Astrocyte of the cerebellum (primary cell): ENCODE results near the gene PFKFB4.
A peak's percentile ranks its signal among the peaks of the same experiment; 100 is the strongest.

ENCODE experiments used
- DNase-seq: peaks from one replicate; pipeline ENCODE4 v3.0.0-alpha.2; 2011; ENCODE audit warnings: low read depth
- H3K4me3 ChIP-seq: 2 replicates; pipeline ENCODE4 v1.5.1; 2011; ENCODE audit warnings: mild to moderate bottlenecking, low read depth, low read length, moderate library complexity
- in situ Hi-C: cut with HindIII; loops from 2 replicates; pipeline ENCODE4 v1.10.0; 2017; ENCODE audit warnings: low sequenced_read_pairs
- TF ChIP-seq, protein P1 (sequence below): IDR thresholded peaks from 2 replicates; pipeline ENCODE4 v1.5.1; 2012; ENCODE audit warnings: low read length, low read depth, moderate library complexity, mild to moderate bottlenecking; ENCODE audit errors: missing control alignments

PFKFB4 gene

GRCh38 chr3:48556796-48557626 lies at the start of gene PFKFB4:
PFKFB4 (minus strand) TSS chr3:48556803; CDS start chr3:48556777, 26 bp downstream.
- TF ChIP-seq, protein P1, sequence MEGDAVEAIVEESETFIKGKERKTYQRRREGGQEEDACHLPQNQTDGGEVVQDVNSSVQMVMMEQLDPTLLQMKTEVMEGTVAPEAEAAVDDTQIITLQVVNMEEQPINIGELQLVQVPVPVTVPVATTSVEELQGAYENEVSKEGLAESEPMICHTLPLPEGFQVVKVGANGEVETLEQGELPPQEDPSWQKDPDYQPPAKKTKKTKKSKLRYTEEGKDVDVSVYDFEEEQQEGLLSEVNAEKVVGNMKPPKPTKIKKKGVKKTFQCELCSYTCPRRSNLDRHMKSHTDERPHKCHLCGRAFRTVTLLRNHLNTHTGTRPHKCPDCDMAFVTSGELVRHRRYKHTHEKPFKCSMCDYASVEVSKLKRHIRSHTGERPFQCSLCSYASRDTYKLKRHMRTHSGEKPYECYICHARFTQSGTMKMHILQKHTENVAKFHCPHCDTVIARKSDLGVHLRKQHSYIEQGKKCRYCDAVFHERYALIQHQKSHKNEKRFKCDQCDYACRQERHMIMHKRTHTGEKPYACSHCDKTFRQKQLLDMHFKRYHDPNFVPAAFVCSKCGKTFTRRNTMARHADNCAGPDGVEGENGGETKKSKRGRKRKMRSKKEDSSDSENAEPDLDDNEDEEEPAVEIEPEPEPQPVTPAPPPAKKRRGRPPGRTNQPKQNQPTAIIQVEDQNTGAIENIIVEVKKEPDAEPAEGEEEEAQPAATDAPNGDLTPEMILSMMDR, result no peak
- peak; percentile 98 for DNase-seq
- in situ Hi-C loops, result loop anchor here (10.0 kb wide), 1 partner anchor 78 kb away; the partner anchor contains the start of gene SLC26A6

GRCh38 chr3:48601622-48601994 lies 45.0 kb upstream of the PFKFB4 start:
- DNase-seq, result no peak
- TF ChIP-seq, protein P1, result no peak

More at GRCh38 chr3:48556796-48557626, at the start of gene PFKFB4:
- H3K4me3 ChIP-seq, result peak within 1 kb of the TSS; percentile 67

DNA sequence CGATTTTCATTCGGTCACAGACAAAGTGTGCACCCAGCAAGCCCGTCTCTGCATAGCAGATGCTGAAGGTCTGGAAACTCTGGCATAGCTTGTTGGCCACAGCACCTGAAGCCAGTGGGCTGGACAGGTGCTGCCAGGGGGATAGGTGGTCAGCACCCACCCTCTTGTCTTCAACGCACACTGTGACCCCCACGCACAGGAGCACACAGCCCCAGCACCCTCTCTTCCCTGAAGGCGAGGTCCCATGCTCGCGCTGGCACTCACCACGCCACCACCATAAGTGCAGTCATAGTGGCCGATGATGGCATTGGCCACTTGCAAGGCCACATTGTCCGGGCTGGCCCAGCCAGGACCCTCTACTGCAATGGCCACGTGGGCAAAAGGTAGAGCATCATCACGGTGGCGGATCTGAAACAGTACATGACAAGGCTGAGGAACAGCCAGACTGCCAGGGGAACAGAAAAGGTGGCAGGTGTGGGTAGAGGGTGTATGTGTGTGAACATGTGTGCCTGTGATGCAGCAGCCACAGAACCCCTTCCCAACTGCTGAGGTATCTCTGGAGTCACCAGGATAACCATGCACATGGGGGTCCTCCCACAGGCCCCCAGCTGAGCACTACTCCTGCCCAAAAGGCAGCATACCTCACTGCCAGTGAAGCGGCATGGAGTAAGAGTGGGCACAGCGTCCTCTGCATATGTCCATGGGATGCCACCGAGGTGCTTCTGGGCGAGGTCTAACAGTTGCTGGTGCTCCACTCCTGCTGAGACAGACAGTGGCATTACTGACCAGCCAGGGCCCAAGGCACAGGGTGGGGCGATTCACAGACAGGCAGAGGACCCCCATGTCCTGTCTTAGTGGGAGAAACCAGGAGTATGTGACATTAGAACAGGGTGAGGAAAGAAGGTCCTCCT lies 44.4 kb upstream of the PFKFB4 start:
- TF ChIP-seq, protein P1, result no peak
- in situ Hi-C loops, result no loop called here
- no peak overlapping the region for H3K4me3 ChIP-seq
- DNase-seq, result no peak

More at GRCh38 chr3:48601622-48601994, 45.0 kb upstream of the PFKFB4 start:
- in situ Hi-C loops, result no loop called here
- H3K4me3 ChIP-seq, result no peak overlapping the region

GRCh38 chr3:48599509-48600285 lies 43.1 kb upstream of the PFKFB4 start:
- H3K4me3 ChIP-seq, result no peak overlapping the region
- TF ChIP-seq, protein P1, result no peak
- in situ Hi-C loops, result no loop called here
- no peak for DNase-seq

DNA sequence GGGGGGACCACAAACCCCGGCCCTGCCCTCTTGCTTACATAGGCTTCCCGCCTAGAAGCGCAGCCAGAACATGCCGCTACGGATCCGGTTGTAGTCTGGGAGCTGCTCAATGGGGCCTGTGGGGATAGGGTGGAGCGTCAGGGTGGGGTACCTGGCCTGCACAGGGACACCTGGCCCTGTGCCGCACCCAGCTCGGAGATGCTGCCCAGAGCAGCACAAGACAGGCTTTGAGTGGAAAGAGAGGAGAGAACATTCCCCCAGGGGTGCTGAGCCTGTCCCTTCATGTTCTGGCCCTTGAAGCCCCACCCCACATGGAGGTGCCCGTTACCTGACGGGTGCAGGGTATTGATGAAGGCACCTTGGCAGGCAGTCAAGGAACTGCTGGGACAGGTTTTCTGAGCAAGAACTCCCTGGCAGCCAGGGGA lies 42.5 kb upstream of the PFKFB4 start:
- no peak for DNase-seq
- TF ChIP-seq, protein P1, result no peak
- no peak overlapping the region for H3K4me3 ChIP-seq

More for the DNA sequence above, 42.5 kb upstream of the PFKFB4 start:
- in situ Hi-C loops, result no loop called here
